Activated T-helper 17 cell treated with anti-CD3 and anti-CD28 coated beads, Interleukin-2, amount 50 U/mL, for 72 hours (primary cell): ENCODE measurements around the gene BRD3OS. TPM values are rescaled to one million over a fixed set of nuclear protein-coding genes. Genes with fewer than 3 reads are reported as not detected.

Experiments used
- ATAC-seq: fragments of 150-1000 bp; cut with Tn5 transposase; replicated peaks from 2 replicates; pipeline ENCODE4 v1.10.0; 2021; ENCODE audit warnings: mild to moderate bottlenecking, moderate library complexity
- H3K27ac Mint-ChIP-seq: one replicate; pipeline ENCODE4 v1.8.0; 2022; ENCODE audit warnings: mixed read lengths
- H3K27me3 Mint-ChIP-seq: one replicate; pipeline ENCODE4 v1.8.0; 2022; ENCODE audit warnings: mixed read lengths
- H3K36me3 Mint-ChIP-seq: one replicate; pipeline ENCODE4 v1.8.0; 2022; ENCODE audit warnings: low read depth, mild to moderate bottlenecking, mixed read lengths
- H3K4me1 Mint-ChIP-seq: one replicate; pipeline ENCODE4 v1.8.0; 2022; ENCODE audit warnings: mixed read lengths
- H3K4me3 Mint-ChIP-seq: one replicate; pipeline ENCODE4 v1.8.0; 2022; ENCODE audit warnings: mild to moderate bottlenecking, mixed read lengths
- H3K9me3 Mint-ChIP-seq: one replicate; pipeline ENCODE4 v1.8.0; 2022; ENCODE audit warnings: mixed read lengths
- total RNA-seq, 2 donors: library from RNA; stranded (reverse); gene quantifications; one replicate each; pipeline ENCODE4 v1.2.3, GENCODE V29; 2022

BRD3OS gene
- total RNA-seq, 2 donors from 2014 or later, result 8.5 to 12.5 TPM

GRCh38 chr9:134045841-134046544, 20.7 kb downstream of the BRD3OS start:
- ATAC-seq, result no peak
- H3K27me3 Mint-ChIP-seq, result no peaks in the 10 kb centered on the region
- peaks cover 25% of the 10 kb centered on the region for H3K36me3 Mint-ChIP-seq
- H3K27ac Mint-ChIP-seq, result no peak overlapping the region
- no peaks in the 10 kb centered on the region for H3K9me3 Mint-ChIP-seq
- H3K4me3 Mint-ChIP-seq, result no peak overlapping the region
- no peaks in the 10 kb centered on the region for H3K4me1 Mint-ChIP-seq

DNA sequence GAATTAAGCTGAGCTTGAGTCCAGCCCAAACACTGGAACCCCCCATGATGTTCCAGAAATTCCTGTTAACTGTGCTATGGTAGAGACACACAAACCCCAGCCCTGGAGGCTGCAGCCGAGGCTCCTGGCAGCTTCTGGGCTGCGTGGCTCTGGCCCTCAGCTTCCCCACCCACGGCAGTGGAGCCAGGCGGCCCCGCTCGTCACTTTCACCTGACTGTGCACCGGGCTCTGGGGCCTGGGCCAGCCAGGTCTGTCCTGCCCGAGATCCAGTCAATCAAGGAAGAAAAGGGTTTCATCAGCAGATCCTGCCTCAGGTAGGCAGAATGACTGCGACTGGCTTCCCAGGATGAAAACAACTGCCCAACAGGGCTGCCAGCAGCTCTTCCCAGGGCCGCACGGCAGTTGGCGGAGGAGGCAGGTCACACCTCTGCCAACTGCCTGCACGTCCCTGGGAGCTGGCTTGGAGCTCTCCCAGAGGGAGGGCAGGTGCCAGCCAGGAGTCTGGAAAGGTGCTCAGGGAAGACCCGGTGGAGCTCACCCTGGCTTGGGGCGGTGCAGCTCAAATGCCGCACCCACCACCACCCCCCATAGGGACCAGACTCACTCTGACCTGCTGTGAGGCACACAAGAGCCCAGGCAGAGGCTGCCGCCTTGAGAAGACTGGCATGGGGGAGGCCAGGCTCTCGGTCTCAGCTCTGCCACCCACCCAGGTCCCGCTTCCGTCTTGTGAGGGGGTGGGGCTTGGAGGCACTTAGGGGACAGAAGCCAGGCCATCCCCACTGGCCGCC, 21.8 kb downstream of the BRD3OS start:
- H3K36me3 Mint-ChIP-seq, result peaks cover 34% of the 10 kb centered on the region
- no peak overlapping the region for H3K27ac Mint-ChIP-seq
- H3K4me3 Mint-ChIP-seq, result no peak overlapping the region
- no peaks in the 10 kb centered on the region for H3K4me1 Mint-ChIP-seq
- ATAC-seq, result no peak
- H3K9me3 Mint-ChIP-seq, result no peaks in the 10 kb centered on the region
- H3K27me3 Mint-ChIP-seq, result no peaks in the 10 kb centered on the region

DNA sequence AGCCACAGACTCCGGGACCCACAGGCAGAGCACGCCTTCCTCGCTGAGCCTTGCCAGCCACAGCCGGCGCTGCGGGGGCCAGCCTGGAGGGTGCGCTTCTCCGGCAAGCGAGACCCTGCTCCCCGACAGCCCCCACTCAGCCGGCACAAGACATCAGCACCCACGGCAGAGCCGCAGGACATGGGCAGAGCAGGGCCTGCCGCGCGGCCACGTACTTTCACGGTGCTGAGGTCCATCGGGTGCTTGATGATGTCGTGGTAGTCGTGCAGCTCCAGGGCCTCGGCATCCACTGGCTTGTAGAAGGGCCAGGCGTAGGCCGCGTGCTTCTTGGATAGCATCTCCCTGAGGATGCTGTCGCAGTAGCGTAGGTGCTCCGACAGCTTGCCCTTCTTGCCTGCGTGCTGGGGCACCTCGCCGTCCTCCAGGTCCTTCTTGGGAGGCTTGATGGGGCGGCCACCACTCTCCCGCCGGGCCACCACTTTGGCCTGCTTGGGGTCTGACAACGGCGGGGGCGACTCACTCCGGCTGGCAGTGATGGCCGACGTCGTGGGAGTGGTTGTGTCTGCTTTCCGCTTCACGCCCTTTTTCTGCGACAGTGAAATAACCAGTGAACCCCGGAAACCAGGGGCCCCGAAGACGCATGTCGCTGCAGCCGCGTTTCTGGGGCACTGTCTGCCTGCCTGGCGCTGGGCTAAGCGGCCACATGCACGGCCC, 22.7 kb downstream of the BRD3OS start:
- Mint-ChIP-seq H3K9me3 (no peaks in the 10 kb centered on the region), H3K27ac (no peak overlapping the region), H3K4me1 (no peaks in the 10 kb centered on the region)

DNA sequence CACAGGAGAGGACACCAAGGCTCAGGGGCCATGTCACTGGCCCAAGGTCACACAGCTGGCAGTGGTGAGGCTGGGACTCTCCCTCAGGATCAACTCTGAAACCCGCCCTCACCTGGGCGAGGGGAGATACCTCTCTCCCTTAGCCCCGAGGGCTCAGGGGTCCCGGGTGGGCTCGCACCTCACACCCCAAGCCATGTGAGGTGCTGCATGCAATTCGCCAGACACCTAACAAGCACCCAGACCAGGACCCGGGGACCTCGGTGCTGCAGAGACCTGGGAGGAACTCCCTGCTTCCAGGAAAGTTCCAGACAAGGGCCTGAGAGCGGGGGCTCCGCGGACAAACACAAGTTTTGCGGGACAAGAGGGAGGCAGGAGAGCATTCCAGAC, 23.3 kb downstream of the BRD3OS start:
- no peak overlapping the region for H3K4me3 Mint-ChIP-seq
- no peaks in the 10 kb centered on the region for H3K9me3 Mint-ChIP-seq
- no peak overlapping the region for H3K27ac Mint-ChIP-seq
- H3K36me3 Mint-ChIP-seq, result peaks cover 39% of the 10 kb centered on the region
- no peak for ATAC-seq
- H3K27me3 Mint-ChIP-seq, result no peaks in the 10 kb centered on the region
- no peaks in the 10 kb centered on the region for H3K4me1 Mint-ChIP-seq

More for the DNA sequence above, 22.7 kb downstream of the BRD3OS start:
- Mint-ChIP-seq H3K4me3 (no peak overlapping the region), H3K36me3 (peaks cover 39% of the 10 kb centered on the region), H3K27me3 (no peaks in the 10 kb centered on the region)
- no peak for ATAC-seq

DNA sequence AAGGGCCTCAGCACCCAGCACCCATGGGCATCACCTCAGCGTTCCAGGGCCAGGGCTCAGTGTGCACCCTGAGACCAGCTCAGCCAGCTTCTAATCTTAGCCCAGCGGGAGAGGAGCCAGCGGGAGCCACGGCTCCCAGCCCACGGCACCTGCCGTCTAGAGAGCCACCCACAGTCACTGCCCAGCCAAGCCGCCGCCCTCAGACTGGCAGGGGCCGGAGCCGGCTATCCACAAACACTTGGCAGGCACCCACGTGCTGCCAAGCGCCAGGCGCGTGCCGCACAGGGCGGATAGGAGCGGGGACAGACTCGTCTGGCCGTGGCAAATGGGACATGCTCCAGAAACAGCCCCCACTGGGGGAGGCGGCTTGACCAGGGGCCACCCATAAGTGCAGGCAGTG, 24.0 kb downstream of the BRD3OS start:
- peaks cover 39% of the 10 kb centered on the region for H3K36me3 Mint-ChIP-seq
- H3K9me3 Mint-ChIP-seq, result no peaks in the 10 kb centered on the region
- no peak for ATAC-seq
- H3K27ac Mint-ChIP-seq, result no peak overlapping the region
- H3K4me1 Mint-ChIP-seq, result no peaks in the 10 kb centered on the region
- no peaks in the 10 kb centered on the region for H3K27me3 Mint-ChIP-seq
- H3K4me3 Mint-ChIP-seq, result no peak overlapping the region

GRCh38 chr9:134049772-134050588, 24.7 kb downstream of the BRD3OS start:
- no peak for ATAC-seq
- H3K4me1 Mint-ChIP-seq, result no peaks in the 10 kb centered on the region
- H3K36me3 Mint-ChIP-seq, result peaks cover 39% of the 10 kb centered on the region
- H3K9me3 Mint-ChIP-seq, result no peaks in the 10 kb centered on the region
- no peak overlapping the region for H3K4me3 Mint-ChIP-seq
- H3K27me3 Mint-ChIP-seq, result no peaks in the 10 kb centered on the region
- H3K27ac Mint-ChIP-seq, result no peak overlapping the region

DNA sequence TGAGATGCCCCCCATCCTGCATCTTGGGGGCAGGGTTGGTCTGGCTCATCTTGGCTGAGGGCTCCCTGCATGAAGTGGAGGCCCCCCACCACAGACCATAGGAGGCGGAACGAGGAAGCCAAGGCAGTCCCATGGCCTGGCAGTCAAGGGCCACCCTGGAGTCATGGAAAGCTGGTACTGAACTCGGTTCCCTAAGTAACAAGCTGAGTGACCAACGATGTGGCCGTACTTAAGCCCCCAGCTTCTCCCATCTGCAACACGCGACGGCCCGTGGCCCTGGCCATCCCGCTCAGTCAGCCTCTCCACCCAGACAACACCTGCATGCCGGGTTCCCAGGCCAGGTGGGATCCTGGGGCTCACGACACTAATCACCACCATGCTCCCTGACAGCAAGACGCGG, 25.4 kb downstream of the BRD3OS start:
- H3K4me3 Mint-ChIP-seq, result no peak overlapping the region
- no peak overlapping the region for H3K27ac Mint-ChIP-seq
- H3K9me3 Mint-ChIP-seq, result no peaks in the 10 kb centered on the region
- no peak for ATAC-seq
- no peaks in the 10 kb centered on the region for H3K4me1 Mint-ChIP-seq
- peaks cover 39% of the 10 kb centered on the region for H3K36me3 Mint-ChIP-seq
- H3K27me3 Mint-ChIP-seq, result no peaks in the 10 kb centered on the region

DNA sequence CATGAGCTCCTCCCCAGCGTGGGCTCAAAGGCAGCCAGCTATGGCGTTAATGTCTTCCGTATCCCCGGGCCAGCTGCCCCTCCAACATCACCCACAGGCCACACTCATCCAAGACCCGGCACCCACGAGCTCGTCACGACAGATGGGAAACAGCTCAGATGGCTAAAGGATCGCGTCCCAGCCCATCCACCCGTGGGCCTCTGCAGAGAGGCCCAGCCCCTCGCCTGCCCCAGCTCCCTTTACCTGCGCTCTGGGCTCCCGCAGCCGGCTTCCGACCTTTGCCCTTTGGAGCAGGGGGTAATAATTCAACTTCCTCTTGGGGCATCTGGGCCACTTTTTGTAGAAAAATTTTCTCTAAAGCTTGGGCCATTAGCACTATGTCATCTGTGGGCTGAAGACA, 26.0 kb downstream of the BRD3OS start:
- Mint-ChIP-seq H3K9me3 (no peaks in the 10 kb centered on the region), H3K36me3 (peaks cover 39% of the 10 kb centered on the region), H3K4me3 (no peak overlapping the region), H3K27me3 (no peaks in the 10 kb centered on the region), H3K27ac (no peak overlapping the region), H3K4me1 (no peaks in the 10 kb centered on the region)
- ATAC-seq, result no peak

- Mint-ChIP-seq H3K4me3 (no peak overlapping the region), H3K9me3 (no peaks in the 10 kb centered on the region), H3K27me3 (no peaks in the 10 kb centered on the region), H3K36me3 (peaks cover 31% of the 10 kb centered on the region), H3K4me1 (no peaks in the 10 kb centered on the region), H3K27ac (no peak overlapping the region)
- ATAC-seq, result no peak
Measured at GRCh38 chr9:134052491-134052890, 27.2 kb downstream of the BRD3OS start.

DNA sequence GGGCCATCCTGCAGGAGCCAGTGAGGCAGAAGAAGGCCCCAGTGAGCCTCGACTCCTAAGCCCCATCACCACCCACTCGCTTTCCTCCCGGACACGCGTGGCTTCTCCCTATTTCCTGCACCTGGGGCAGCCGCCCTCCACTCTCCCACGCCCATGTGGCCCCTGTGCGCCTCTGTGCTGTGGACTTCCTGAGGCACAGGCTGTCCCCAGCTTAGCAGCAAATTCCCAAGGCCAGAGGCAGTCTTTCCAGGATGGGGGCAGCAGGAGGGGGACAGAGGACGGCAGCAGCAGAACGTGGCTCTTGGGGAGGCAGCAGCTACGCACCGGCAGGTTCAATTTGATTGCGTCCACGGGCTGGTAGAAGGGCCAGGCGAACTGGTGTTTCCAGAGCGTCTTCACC, 27.7 kb downstream of the BRD3OS start:
- Mint-ChIP-seq H3K9me3 (no peaks in the 10 kb centered on the region), H3K27me3 (no peaks in the 10 kb centered on the region), H3K4me3 (no peak overlapping the region), H3K4me1 (no peaks in the 10 kb centered on the region), H3K27ac (no peak overlapping the region), H3K36me3 (peaks cover 28% of the 10 kb centered on the region)
- ATAC-seq, result no peak

DNA sequence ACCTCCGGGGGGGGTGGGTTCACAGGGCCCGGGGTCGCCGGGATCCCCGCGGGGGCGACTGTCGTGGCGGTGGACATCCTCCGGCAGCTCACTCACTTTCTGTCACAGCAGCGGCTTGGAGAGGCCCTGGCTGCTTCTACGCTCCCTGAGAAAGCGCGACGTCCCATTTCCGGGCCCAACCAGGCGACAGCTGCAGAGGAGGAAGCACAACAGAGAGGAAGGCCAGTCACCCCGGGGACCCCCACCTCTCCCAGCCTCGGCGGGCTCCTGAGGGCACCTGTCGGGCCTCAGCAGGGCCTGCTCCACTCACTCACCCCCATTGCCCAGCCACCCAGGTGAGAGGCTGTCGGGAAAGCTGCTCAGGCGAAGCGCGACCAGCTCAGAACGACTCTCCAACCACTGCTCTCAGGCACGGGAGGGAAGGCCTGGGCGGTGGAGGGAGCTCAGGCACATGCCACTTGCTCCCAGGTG, 28.2 kb downstream of the BRD3OS start:
- Mint-ChIP-seq H3K9me3 (no peaks in the 10 kb centered on the region), H3K27ac (no peak overlapping the region), H3K4me1 (no peaks in the 10 kb centered on the region), H3K27me3 (no peaks in the 10 kb centered on the region), H3K36me3 (peaks cover 23% of the 10 kb centered on the region), H3K4me3 (no peak overlapping the region)
- no peak for ATAC-seq

- no peak overlapping the region for H3K27ac Mint-ChIP-seq
- no peak overlapping the region for H3K4me3 Mint-ChIP-seq
- no peaks in the 10 kb centered on the region for H3K4me1 Mint-ChIP-seq
- H3K27me3 Mint-ChIP-seq, result no peaks in the 10 kb centered on the region
- ATAC-seq, result no peak
- H3K36me3 Mint-ChIP-seq, result peaks cover 23% of the 10 kb centered on the region
- no peaks in the 10 kb centered on the region for H3K9me3 Mint-ChIP-seq
Measured at GRCh38 chr9:134053941-134054761, 28.9 kb downstream of the BRD3OS start.

GRCh38 chr9:134054891-134055811, 29.9 kb downstream of the BRD3OS start:
- Mint-ChIP-seq H3K4me3 (no peak overlapping the region), H3K36me3 (peaks cover 23% of the 10 kb centered on the region)
- no peak for ATAC-seq

More at GRCh38 chr9:134054891-134055811, 29.9 kb downstream of the BRD3OS start:
- no peaks in the 10 kb centered on the region for H3K27me3 Mint-ChIP-seq
- H3K27ac Mint-ChIP-seq, result no peak overlapping the region
- H3K4me1 Mint-ChIP-seq, result no peaks in the 10 kb centered on the region
- no peaks in the 10 kb centered on the region for H3K9me3 Mint-ChIP-seq
